HCEC 1CT (cell line): Measurements from ENCODE around the gene CTSL.
A peak's percentile ranks its signal among the peaks of the same experiment; 100 is the strongest.

Source experiments
- DNase-seq: peaks from one replicate; pipeline ENCODE4 v3.0.0-alpha.2; 2017

The CTSL gene

GRCh38 chr9:87725900-87726709 lies at the start of gene CTSL:
Gene CTSL (plus strand): TSS chr9:87726119. CDS start chr9:87727604, 1,485 bp downstream.
- peak; percentile 87 for DNase-seq

- no peak for DNase-seq
These were observed 48.7 kb upstream of the CTSL start for GRCh38 chr9:87676976-87677775.

- no peak for DNase-seq
These were observed 47.9 kb upstream of the CTSL start for GRCh38 chr9:87677776-87678587.

- DNase-seq = peak; percentile 59
These were observed 47.1 kb upstream of the CTSL start for GRCh38 chr9:87678650-87679355.

GRCh38 chr9:87681271-87682061 lies 44.5 kb upstream of the CTSL start:
- DNase-seq = no peak

- DNase-seq = no peak
These were observed 43.8 kb upstream of the CTSL start for GRCh38 chr9:87682085-87682484.

- no peak for DNase-seq
These were observed 43.3 kb upstream of the CTSL start for GRCh38 chr9:87682618-87683017.

GRCh38 chr9:87683751-87684626 lies 41.9 kb upstream of the CTSL start:
- no peak for DNase-seq

GRCh38 chr9:87684627-87685219 lies 41.2 kb upstream of the CTSL start:
- DNase-seq = peak; percentile 26

GRCh38 chr9:87685441-87685840 lies 40.5 kb upstream of the CTSL start:
- peak; percentile 19 for DNase-seq

GRCh38 chr9:87685871-87686519 lies 39.9 kb upstream of the CTSL start:
- peak; percentile 8 for DNase-seq

- no peak for DNase-seq
These were observed 39.3 kb upstream of the CTSL start for GRCh38 chr9:87686520-87687090.

- DNase-seq = no peak
These were observed 38.7 kb upstream of the CTSL start for GRCh38 chr9:87687207-87687606.

GRCh38 chr9:87694236-87694755 lies 31.6 kb upstream of the CTSL start:
- DNase-seq = no peak

GRCh38 chr9:87695523-87695922 lies 30.4 kb upstream of the CTSL start:
- DNase-seq = no peak

GRCh38 chr9:87696641-87697040 lies 29.3 kb upstream of the CTSL start:
- no peak for DNase-seq

- no peak for DNase-seq
These were observed 27.7 kb upstream of the CTSL start for GRCh38 chr9:87698069-87698809.

GRCh38 chr9:87699835-87700234 lies 26.1 kb upstream of the CTSL start:
- no peak for DNase-seq
